HCT116 (cell line): ENCODE measurements around the gene SIRPA.

Experiments
- EZH2 ChIP-seq: fragments of 200-600 bp; sonication (generic); IDR thresholded peaks from 2 replicates; pipeline ENCODE4 v1.6.1; 2017; ENCODE audit warnings: antibody characterized with exemption, mixed run types
- EZH2phosphoT487 ChIP-seq: fragments of 200-600 bp; IDR thresholded peaks from 2 replicates; pipeline ENCODE4 v1.6.1; 2018; ENCODE audit warnings: antibody characterized with exemption, borderline replicate concordance

GRCh38 chr20:1935696-1936366, 40.6 kb downstream of the SIRPA start:
- TF ChIP-seq EZH2phosphoT487: no peak
- TF ChIP-seq EZH2: no peak
